T47D (cell line): Measurements from ENCODE around the gene EVC.
"Not testable (repeated sequence)": the region's sequence is repeated elsewhere in the genome, so short reads cannot be mapped to it uniquely, and the experiment has no call there.

Experiments used
- DNase-seq, 2 experiments: peaks; one replicate each; pipeline versions ENCODE4 v3.0.0 to v3.0.0-alpha.2; 2011 to 2012; ENCODE audit warnings: low read depth in 1 of 2, low spot score in 1 of 2
- JUND ChIP-seq: IDR thresholded peaks from 2 replicates; pipeline ENCODE4 v1.6.1; 2012; ENCODE audit warnings: low read depth
- in situ Hi-C: cut with HindIII; loops from 2 replicates; pipeline ENCODE4 v1.10.0; 2016; ENCODE audit warnings: low sequenced_read_pairs, low pct_unique_long_range_greater_than_20kb

EVC gene

GRCh38 chr4:5826437-5827107, 115.6 kb downstream of the EVC start:
- TF ChIP-seq JUND, result no peak
- in situ Hi-C loops, result no loop called here
- DNase-seq, result no peak

- in situ Hi-C loops, result no loop called here
- no peak for TF ChIP-seq JUND
- DNase-seq, result no peak
Observed at GRCh38 chr4:5827108-5828004, 116.4 kb downstream of the EVC start.

GRCh38 chr4:5828005-5828391, 117.0 kb downstream of the EVC start:
- DNase-seq, result no peak
- in situ Hi-C loops, result no loop called here
- no peak for TF ChIP-seq JUND

GRCh38 chr4:5836943-5837342, 125.9 kb downstream of the EVC start:
- no peak for TF ChIP-seq JUND
- in situ Hi-C loops, result no loop called here

GRCh38 chr4:5837483-5837882, 126.5 kb downstream of the EVC start:
- DNase-seq, in situ Hi-C loops: not testable (repeated sequence)

More at GRCh38 chr4:5836943-5837342, 125.9 kb downstream of the EVC start:
- DNase-seq, result peak in 1 of 2 experiments; percentile 61

- no peak for DNase-seq
- TF ChIP-seq JUND, result no peak
- in situ Hi-C loops, result no loop called here
Observed at GRCh38 chr4:5839332-5839731, 128.3 kb downstream of the EVC start.

- in situ Hi-C loops, result no loop called here
- no peak for DNase-seq
- TF ChIP-seq JUND, result no peak
Observed at GRCh38 chr4:5839751-5840674, 129.0 kb downstream of the EVC start.

GRCh38 chr4:5842456-5842855, 131.5 kb downstream of the EVC start:
- DNase-seq, result no peak
- in situ Hi-C loops, result no loop called here
- TF ChIP-seq JUND, result no peak

- no peak for DNase-seq
- in situ Hi-C loops, result no loop called here
- TF ChIP-seq JUND, result no peak
Observed at GRCh38 chr4:5843573-5844530, 132.9 kb downstream of the EVC start.

GRCh38 chr4:5845035-5845905, 134.3 kb downstream of the EVC start:
- DNase-seq, result no peak
- in situ Hi-C loops, result no loop called here

GRCh38 chr4:5851637-5852301, 140.8 kb downstream of the EVC start:
- in situ Hi-C loops, result no loop called here
- TF ChIP-seq JUND, result no peak
- DNase-seq, result no peak

More at GRCh38 chr4:5845035-5845905, 134.3 kb downstream of the EVC start:
- TF ChIP-seq JUND, result no peak
